GM04503 (cell line): ENCODE measurements around the gene PPM1L.
A peak's percentile ranks its signal among the peaks of the same experiment; 100 is the strongest.
"Not testable (repeated sequence)": the region's sequence is repeated elsewhere in the genome, so short reads cannot be mapped to it uniquely, and the experiment has no call there.

Experiments
- DNase-seq: peaks from one replicate; pipeline ENCODE4 v3.0.0-alpha.2; 2012; ENCODE audit warnings: low read depth

The PPM1L gene

GRCh38 chr3:160755776-160756304, at the start of gene PPM1L:
PPM1L (plus strand) TSS chr3:160756231.
- no peak for DNase-seq

GRCh38 chr3:160707187-160707794, 48.7 kb upstream of the PPM1L start:
- no peak for DNase-seq

- DNase-seq: no peak
Measured at GRCh38 chr3:160709477-160710182, 46.4 kb upstream of the PPM1L start.

DNA sequence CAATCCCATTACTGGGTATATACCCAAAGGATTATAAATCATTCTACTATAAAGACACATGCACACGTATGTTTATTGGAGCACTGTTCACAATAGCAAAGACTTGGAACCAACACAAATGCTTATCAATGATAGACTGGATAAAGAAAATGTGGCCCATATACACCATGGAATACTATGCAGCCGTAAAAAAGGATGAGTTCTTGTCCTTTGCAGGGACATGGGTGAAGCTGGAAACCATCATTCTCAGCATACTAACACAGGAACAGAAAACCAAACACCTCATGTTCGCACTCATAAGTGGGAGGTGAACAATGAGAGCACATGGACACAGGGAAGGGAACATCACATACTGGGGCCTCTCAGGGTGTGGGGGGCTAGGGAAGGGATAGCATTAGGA, 42.9 kb upstream of the PPM1L start:
- DNase-seq: not testable (repeated sequence)

DNA sequence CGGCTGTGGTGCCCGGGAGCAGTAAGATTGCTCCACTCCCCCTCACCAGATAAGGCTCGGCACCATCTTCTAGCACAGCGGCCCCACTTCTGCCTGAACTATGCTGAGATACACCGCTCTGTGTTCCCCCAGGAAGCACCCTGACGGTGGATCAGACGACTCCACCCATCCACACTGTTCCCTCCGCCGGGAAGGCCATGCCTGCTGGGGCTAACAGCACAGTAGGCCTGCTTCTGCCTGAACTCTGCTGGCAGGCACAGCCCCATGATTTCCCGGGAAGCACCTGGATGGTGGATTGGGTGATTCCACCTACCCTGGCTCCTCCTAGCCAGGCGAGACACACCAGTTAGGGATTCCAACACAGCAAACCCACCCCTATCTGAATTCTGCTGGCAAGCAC, 36.3 kb upstream of the PPM1L start:
- no peak for DNase-seq

GRCh38 chr3:160720123-160720746, 35.8 kb upstream of the PPM1L start:
- no peak for DNase-seq

- DNase-seq: no peak
Measured at GRCh38 chr3:160722331-160722730, 33.7 kb upstream of the PPM1L start.

DNA sequence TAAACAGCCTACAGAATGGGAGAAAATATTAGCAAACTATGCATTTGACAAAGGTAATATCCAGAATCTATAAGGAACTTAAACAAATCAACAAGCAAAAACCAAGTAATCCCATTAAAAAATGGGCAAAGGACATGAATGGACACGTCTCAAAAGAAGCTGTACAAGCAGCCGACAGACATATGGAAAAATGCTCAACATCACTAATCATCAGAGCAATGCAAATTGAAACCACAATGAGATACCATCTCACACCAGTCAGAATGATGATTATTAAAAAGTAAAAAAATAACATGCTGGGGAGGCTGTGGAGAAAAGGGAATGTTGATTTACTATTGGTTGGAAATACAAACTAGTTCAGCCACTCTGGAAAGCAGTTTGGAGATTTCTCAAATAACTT, 30.7 kb upstream of the PPM1L start:
- no peak for DNase-seq

- no peak for DNase-seq
Measured at GRCh38 chr3:160735826-160736225, 20.2 kb upstream of the PPM1L start.

GRCh38 chr3:160738048-160738447, 18.0 kb upstream of the PPM1L start:
- DNase-seq: no peak

- DNase-seq: no peak
Measured at GRCh38 chr3:160739079-160739478, 17.0 kb upstream of the PPM1L start.

GRCh38 chr3:160746976-160747375, 9.1 kb upstream of the PPM1L start:
- DNase-seq: no peak

GRCh38 chr3:160747422-160747821, 8.6 kb upstream of the PPM1L start:
- DNase-seq: no peak

- DNase-seq: no peak
Measured at GRCh38 chr3:160748231-160748630, 7.8 kb upstream of the PPM1L start.

- no peak for DNase-seq
Measured at GRCh38 chr3:160748787-160749186, 7.2 kb upstream of the PPM1L start.

DNA sequence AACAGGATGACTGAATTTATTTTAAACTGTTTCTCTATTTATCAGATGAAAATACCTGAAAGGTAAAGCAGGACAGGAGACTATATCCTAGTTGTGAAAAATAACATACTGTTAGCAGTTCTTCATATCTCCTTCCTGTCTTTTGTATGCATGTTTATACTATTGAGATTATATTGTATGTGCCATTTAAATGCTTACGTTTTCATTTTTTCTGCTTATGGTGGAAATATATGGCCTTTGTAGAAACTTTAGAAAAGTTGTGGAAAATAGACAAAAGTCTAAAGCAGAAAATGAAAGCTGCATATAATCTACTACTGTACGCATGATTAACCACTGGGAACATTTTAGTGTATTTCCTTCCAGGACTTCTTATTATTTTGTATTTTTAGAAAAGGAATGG, 2.1 kb upstream of the PPM1L start:
- DNase-seq: no peak

GRCh38 chr3:160754371-160754854, 1.6 kb upstream of the PPM1L start:
- DNase-seq: no peak

DNA sequence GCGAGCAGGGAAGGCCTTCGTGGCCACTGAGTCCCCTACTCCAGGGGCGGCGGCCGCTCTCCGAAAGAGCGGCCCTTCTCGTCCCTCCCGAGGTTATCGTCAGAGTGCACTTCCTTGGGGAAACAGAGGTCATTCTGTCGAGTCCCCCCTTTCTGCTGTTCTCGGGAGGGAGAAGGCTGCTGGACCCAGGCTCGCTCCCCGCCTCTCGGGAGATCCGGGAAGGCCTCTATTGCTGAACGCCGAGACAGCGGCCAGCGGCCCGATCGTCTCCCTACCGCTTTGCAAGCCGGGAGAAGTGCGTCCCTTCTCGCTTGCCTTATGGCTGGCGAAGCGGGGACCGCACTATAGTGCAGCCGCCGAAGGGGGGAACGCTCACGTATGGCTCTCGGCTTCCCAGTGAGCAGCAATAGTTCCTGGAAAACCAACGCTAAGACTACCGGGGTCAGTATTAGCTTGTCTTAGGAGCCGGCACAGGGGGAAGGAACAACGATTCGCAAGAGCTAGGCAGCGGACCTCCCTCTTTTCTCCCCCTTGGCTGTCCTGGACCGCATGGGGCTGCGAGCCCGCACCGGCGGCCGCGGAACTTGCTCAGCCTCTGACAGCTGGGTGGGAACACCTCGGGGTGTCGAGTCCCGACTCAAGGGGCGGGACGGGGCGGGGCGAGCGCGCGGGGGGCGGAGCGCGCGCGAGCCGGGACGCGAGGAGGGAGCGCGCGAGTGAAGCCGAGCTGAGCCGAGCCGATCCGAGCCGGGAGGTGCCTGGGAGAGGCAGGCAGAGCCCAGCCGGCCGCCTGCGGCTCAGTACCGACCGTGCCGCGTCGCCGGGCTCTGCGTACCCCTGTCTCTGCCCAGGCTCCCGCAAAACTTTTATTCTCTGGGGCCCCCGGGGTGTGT, 930 bp upstream of the PPM1L start:
- peak; percentile 68 for DNase-seq

GRCh38 chr3:160757233-160758106, 1.4 kb downstream of the PPM1L start:
- no peak for DNase-seq

DNA sequence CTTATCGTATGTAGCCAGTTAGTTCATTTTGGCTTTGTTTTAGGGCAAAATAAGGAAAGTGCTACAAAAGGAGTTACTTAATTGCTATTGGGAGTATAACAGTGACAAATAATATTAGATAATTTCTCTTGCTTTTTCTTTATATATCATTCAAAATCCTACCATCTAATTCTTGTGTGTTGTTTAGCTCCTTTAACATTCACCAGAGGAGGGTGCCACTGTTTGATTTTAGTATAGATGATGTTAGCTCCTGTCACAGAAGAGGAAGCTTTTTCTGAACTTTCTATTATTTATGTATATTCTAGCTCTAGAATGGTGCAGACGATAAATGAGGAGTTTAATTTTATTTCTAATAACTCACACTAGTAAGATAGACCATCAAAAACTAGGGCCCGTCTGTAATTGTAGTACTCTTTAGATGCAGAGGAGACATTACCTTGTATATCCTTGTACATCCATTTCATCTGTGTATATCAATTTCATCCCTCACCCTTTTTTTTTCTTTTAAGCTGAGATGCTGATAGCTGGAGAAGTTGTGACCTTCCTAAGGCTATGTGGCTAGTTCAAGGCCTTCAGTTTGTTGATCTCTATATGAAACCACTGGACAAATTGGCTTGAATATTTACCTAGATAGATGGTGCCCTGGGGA, 3.0 kb downstream of the PPM1L start:
- DNase-seq: no peak

- DNase-seq: no peak
Measured at GRCh38 chr3:160763073-160763472, 7.0 kb downstream of the PPM1L start.
